Measurements from ENCODE around the gene P3H1. TPM values are rescaled to one million over a fixed set of nuclear protein-coding genes. Genes with fewer than 3 reads are reported as not detected.

The P3H1 gene
- total RNA-seq = 12.7 TPM

GRCh38 chr1:42766741-42767509 is at the start of gene P3H1, which contains the start of gene C1orf50:
Gene P3H1 (minus strand): TSS chr1:42767028. CDS start chr1:42766971, 57 bp downstream.
Gene C1orf50 (plus strand): TSS chr1:42767249. CDS start chr1:42767312, 63 bp downstream.

GRCh38 chr1:42784946-42785693 is 18.3 kb upstream of the P3H1 start, which contains the start of gene TMEM269:
Gene TMEM269 (plus strand): TSS chr1:42784991. CDS start chr1:42789894, 4,903 bp downstream.

GRCh38 chr1:42739753-42740700 is 26.8 kb downstream of the P3H1 start, which contains the start of gene CLDN19:
Gene CLDN19 (minus strand): TSS chr1:42740236. CDS start chr1:42740063, 173 bp downstream.

Other genes starting within 250 kb of the P3H1 start
- gene PPIH, start 108.6 kb downstream of the P3H1 start, total RNA-seq = 20.1 TPM
- 1,293 TPM for gene YBX1, start 84.6 kb downstream of the P3H1 start, total RNA-seq
- gene CLDN19, start 26.8 kb downstream of the P3H1 start, total RNA-seq = 1.2 TPM
- 13.6 TPM for gene C1orf50, start 221 bp upstream of the P3H1 start, total RNA-seq
- gene TMEM269, start 18.0 kb upstream of the P3H1 start, total RNA-seq = 0.46 TPM
- 8.1 TPM for gene ERMAP, start 50.1 kb upstream of the P3H1 start, total RNA-seq
- 39.9 TPM for gene SVBP, start 50.4 kb upstream of the P3H1 start, total RNA-seq
- 7.4 TPM for gene ZNF691, start 79.6 kb upstream of the P3H1 start, total RNA-seq
- gene SLC2A1, start 191.8 kb upstream of the P3H1 start, total RNA-seq = 50.7 TPM